ENCODE measurements around the gene FLRT1. TPM values are rescaled to one million over a fixed set of nuclear protein-coding genes. Genes with fewer than 3 reads are reported as not detected.

Gene FLRT1
- total and polyA plus RNA-seq, 2 of the 13 experiments (the other 11 are each of a cell fraction or from before 2014, with no cell fraction given): 0.02 to 0.08 TPM

DNA sequence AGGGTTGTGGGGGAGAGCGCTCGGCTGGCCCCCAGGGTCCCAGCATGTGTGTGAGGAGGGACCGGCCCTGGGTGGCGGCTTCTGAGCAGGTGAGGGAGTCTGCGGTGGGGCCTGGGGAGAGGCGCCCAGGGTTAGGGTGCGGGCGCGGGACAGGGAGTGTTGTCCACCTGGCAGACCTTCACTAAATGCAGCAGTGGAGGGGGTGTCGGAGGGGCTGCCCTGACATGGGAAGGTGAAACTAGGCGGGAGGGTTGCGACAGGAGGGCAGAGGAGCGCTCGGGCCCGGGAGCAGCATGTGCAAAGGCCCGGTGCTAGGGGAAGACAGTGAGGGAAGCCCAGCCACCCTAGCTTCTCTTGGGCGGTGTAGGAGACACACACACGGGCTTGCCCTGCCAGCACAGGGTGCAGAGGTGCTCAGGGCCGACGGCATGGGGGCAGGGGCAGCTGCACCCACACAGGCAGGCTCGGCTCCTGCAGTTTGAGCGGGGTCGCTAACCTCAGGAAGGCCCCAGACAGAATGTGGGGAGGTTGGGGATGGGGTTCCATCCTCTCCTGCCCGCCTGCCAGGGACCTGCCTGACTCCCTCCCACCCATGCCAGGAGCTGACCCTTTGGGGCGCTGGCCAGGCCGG is 27.3 kb upstream of the FLRT1 start:
- no peak overlapping the region for H3K27ac ChIP-seq (ENCODE audit: extremely low read length, insufficient read depth, low read length)
- H3K9me3 ChIP-seq (ENCODE audit: low read length): peaks cover 10% of the 10 kb centered on the region; the same call in 1 of the 2 replicates
- H3K27me3 ChIP-seq (ENCODE audit: control insufficient read depth in 1 of 2, insufficient read depth in 2 of 2, low read length in 2 of 2): no peaks in the 10 kb centered on the region
- in situ Hi-C loops (cut with HindIII; ENCODE audit: extremely low pct_ligation_motif_present, low pct_unique_long_range_greater_than_20kb) (no loop called here), intact Hi-C loops (cut with micrococcal nuclease; ENCODE audit: unreplicated experiment) (no loop called here)
- peak overlapping the region; percentile 19 to 70 (median 60); a peak in 5 of 6 replicates for H3K4me3 ChIP-seq (replicated peaks in 1 of 3; ENCODE audit: insufficient read depth in 1 of 3, low read depth in 2 of 3, low read length in 3 of 3)
- WGBS (ENCODE audit: low lambda C conversion rate): 74% methylated on average over 18 of the region's 26 CpGs
- ATAC-seq: no peak
- no peak overlapping the region for H2AFZ ChIP-seq (ENCODE audit: low read length)
- no TSS peak for BruUV-seq (replicated peaks)
- H3K4me1 ChIP-seq (ENCODE audit: insufficient read depth, low read length): peaks cover 21% of the 10 kb centered on the region
- H3K9ac ChIP-seq (ENCODE audit: insufficient read depth, low read depth, low read length): peak overlapping the region; percentile 36; the same call in 1 of the 2 replicates
- no peaks in the 10 kb centered on the region for H3K36me3 ChIP-seq (replicated peaks in 1 of 2; ENCODE audit: control insufficient read depth in 1 of 2, insufficient read depth in 2 of 2, low read length in 2 of 2)
- CTCF ChIA-PET (ENCODE audit: low intra/inter-chr PET ratio, low total read pairs): no interaction called here
- peaks cover 4% of the 10 kb centered on the region; the same call in 1 of the 2 replicates for H4K20me1 ChIP-seq (ENCODE audit: insufficient read depth, low read length)
- H3K79me2 ChIP-seq (ENCODE audit: insufficient read depth, low read length): no peaks in the 10 kb centered on the region
- H3K4me2 ChIP-seq (ENCODE audit: low read depth, low read length): peak overlapping the region; percentile 85
- no peak for DNase-seq (ENCODE audit: low spot score)
- POLR2A ChIA-PET: interaction anchor here (0.6 to 1.6 kb wide), 12 partner anchors 9 to 1669 kb away, joined by 3 to 5 read pairs (median 4); partner anchors contain the start of gene COX8A
- no peak for FAIRE-seq
- TF ChIP-seq ZNF30 (CRISPR knock-in tag; IDR thresholded peaks at IDR 0.05) (0 out of 2 replicates have a peak, but pooled peaks have one; percentile 7), ZNF564 (CRISPR knock-in tag; IDR thresholded peaks at IDR 0.05) (no peak), RFX5 (IDR thresholded peaks at IDR 0.05; ENCODE audit: low read depth, low read length) (no peak), ZNF839 (CRISPR knock-in tag; IDR thresholded peaks at IDR 0.05; ENCODE audit: borderline replicate concordance) (no peak), DMAP1 (CRISPR knock-in tag; IDR thresholded peaks at IDR 0.05) (no peak), EZH2 (conservative IDR thresholded peaks at IDR 0.05; ENCODE audit: low read depth, low read length) (no peak), ATF7-NPFF (CRISPR knock-in tag; IDR thresholded peaks at IDR 0.05; ENCODE audit: low read depth) (no peak), CBX5 (CRISPR knock-in tag; IDR thresholded peaks at IDR 0.05; ENCODE audit: borderline replicate concordance) (no peak), TOPORS (CRISPR knock-in tag; IDR thresholded peaks at IDR 0.05) (0 out of 2 replicates have a peak, but pooled peaks have one; percentile 11), KDM1A (CRISPR knock-in tag; IDR thresholded peaks at IDR 0.05) (peak; percentile 14; the same call in 1 of the 2 replicates), TCF7 (IDR thresholded peaks at IDR 0.05; ENCODE audit: low read depth) (no peak), GATA4 (IDR thresholded peaks at IDR 0.05; ENCODE audit: borderline replicate concordance, low read depth) (no peak), PHF20 (CRISPR knock-in tag; IDR thresholded peaks at IDR 0.05) (no peak), ZNF451 (CRISPR knock-in tag; IDR thresholded peaks at IDR 0.05) (no peak), MATR3 (CRISPR knock-in tag; IDR thresholded peaks at IDR 0.05) (no peak), CBFB (CRISPR knock-in tag; IDR thresholded peaks at IDR 0.05) (0 out of 2 replicates have a peak, but pooled peaks have one; percentile 29), REPIN1 (CRISPR knock-in tag; IDR thresholded peaks at IDR 0.05; ENCODE audit: borderline replicate concordance, low read depth) (0 out of 2 replicates have a peak, but pooled peaks have one; percentile 4)
- TF ChIP-seq, protein P1, sequence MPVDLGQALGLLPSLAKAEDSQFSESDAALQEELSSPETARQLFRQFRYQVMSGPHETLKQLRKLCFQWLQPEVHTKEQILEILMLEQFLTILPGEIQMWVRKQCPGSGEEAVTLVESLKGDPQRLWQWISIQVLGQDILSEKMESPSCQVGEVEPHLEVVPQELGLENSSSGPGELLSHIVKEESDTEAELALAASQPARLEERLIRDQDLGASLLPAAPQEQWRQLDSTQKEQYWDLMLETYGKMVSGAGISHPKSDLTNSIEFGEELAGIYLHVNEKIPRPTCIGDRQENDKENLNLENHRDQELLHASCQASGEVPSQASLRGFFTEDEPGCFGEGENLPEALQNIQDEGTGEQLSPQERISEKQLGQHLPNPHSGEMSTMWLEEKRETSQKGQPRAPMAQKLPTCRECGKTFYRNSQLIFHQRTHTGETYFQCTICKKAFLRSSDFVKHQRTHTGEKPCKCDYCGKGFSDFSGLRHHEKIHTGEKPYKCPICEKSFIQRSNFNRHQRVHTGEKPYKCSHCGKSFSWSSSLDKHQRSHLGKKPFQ (CRISPR knock-in tag; IDR thresholded peaks at IDR 0.05; ENCODE audit: insufficient replicate concordance): no peak
- TF ChIP-seq, protein P2, sequence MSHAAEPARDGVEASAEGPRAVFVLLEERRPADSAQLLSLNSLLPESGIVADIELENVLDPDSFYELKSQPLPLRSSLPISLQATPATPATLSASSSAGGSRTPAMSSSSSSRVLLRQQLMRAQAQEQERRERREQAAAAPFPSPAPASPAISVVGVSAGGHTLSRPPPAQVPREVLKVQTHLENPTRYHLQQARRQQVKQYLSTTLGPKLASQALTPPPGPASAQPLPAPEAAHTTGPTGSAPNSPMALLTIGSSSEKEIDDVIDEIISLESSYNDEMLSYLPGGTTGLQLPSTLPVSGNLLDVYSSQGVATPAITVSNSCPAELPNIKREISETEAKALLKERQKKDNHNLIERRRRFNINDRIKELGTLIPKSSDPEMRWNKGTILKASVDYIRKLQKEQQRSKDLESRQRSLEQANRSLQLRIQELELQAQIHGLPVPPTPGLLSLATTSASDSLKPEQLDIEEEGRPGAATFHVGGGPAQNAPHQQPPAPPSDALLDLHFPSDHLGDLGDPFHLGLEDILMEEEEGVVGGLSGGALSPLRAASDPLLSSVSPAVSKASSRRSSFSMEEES (CRISPR knock-in tag; IDR thresholded peaks at IDR 0.05): no peak
- TF ChIP-seq, protein P3, sequence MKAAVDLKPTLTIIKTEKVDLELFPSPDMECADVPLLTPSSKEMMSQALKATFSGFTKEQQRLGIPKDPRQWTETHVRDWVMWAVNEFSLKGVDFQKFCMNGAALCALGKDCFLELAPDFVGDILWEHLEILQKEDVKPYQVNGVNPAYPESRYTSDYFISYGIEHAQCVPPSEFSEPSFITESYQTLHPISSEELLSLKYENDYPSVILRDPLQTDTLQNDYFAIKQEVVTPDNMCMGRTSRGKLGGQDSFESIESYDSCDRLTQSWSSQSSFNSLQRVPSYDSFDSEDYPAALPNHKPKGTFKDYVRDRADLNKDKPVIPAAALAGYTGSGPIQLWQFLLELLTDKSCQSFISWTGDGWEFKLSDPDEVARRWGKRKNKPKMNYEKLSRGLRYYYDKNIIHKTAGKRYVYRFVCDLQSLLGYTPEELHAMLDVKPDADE (CRISPR knock-in tag; IDR thresholded peaks at IDR 0.05): no peak
- TF ChIP-seq, protein P4, sequence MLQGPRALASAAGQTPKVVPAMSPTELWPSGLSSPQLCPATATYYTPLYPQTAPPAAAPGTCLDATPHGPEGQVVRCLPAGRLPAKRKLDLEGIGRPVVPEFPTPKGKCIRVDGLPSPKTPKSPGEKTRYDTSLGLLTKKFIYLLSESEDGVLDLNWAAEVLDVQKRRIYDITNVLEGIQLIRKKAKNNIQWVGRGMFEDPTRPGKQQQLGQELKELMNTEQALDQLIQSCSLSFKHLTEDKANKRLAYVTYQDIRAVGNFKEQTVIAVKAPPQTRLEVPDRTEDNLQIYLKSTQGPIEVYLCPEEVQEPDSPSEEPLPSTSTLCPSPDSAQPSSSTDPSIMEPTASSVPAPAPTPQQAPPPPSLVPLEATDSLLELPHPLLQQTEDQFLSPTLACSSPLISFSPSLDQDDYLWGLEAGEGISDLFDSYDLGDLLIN (CRISPR knock-in tag; IDR thresholded peaks at IDR 0.05; ENCODE audit: borderline replicate concordance): no peak
